ENCODE data around the gene RAB33B.
"Not testable (repeated sequence)": the region's sequence is repeated elsewhere in the genome, so short reads cannot be mapped to it uniquely, and the experiment has no call there.

The RAB33B gene

GRCh38 chr4:139465922-139466321 lies 12.0 kb downstream of the RAB33B start:
- H3K27me3 ChIP-seq (ENCODE audit: insufficient read depth, low read length, poor library complexity) = no peaks in the 10 kb centered on the region
- WGBS (ENCODE audit: extremely low coverage, insufficient coverage, low lambda C conversion rate) = no CpG with 5 or more reads among the region's 4 CpGs
- H3K9ac ChIP-seq (ENCODE audit: low read length) = no peak overlapping the region
- H3K4ac ChIP-seq (ENCODE audit: low read depth, low read length) = no peak overlapping the region
- H2BK5ac ChIP-seq (ENCODE audit: low read length) = no peak overlapping the region
- H4K8ac ChIP-seq (ENCODE audit: low read depth, low read length) = no peak overlapping the region
- no peak overlapping the region for H3K4me3 ChIP-seq (ENCODE audit: low read length)
- no peak for DNase-seq
- no peak overlapping the region for H4K5ac ChIP-seq (ENCODE audit: low read length)
- peaks cover 8% of the 10 kb centered on the region for H3K79me1 ChIP-seq (ENCODE audit: low read length)
- no peak overlapping the region for H3K56ac ChIP-seq (ENCODE audit: low read length)
- H3K18ac ChIP-seq (ENCODE audit: low read length) = no peak overlapping the region
- no peaks in the 10 kb centered on the region for H3K4me1 ChIP-seq (ENCODE audit: control insufficient read depth, low read depth, low read length)
- no peak overlapping the region for H2BK15ac ChIP-seq (replicated peaks; ENCODE audit: low read depth)
- no peak overlapping the region for H2AK5ac ChIP-seq (ENCODE audit: low read length)
- no peak overlapping the region for H2BK120ac ChIP-seq (ENCODE audit: low read depth, low read length)
- no peak overlapping the region for H3K4me2 ChIP-seq (ENCODE audit: low read length)
- H3K79me2 ChIP-seq (ENCODE audit: control insufficient read depth, insufficient read depth, low read length) = peaks cover 13% of the 10 kb centered on the region
- H3K36me3 ChIP-seq (ENCODE audit: control insufficient read depth, insufficient read depth, low read length) = no peaks in the 10 kb centered on the region
- H3K23ac ChIP-seq (ENCODE audit: low read length) = no peak overlapping the region
- no peak overlapping the region for H3K27ac ChIP-seq (ENCODE audit: low read depth, low read length)

- not testable (repeated sequence) for H4K5ac ChIP-seq (ENCODE audit: low read length); H3K56ac ChIP-seq (ENCODE audit: low read length); H3K23ac ChIP-seq (ENCODE audit: low read length); H2BK120ac ChIP-seq (ENCODE audit: low read depth, low read length); H3K4me2 ChIP-seq (ENCODE audit: low read length); H2BK15ac ChIP-seq (replicated peaks; ENCODE audit: low read depth); H3K9ac ChIP-seq (ENCODE audit: low read length); H2BK5ac ChIP-seq (ENCODE audit: low read length); H3K18ac ChIP-seq (ENCODE audit: low read length); H3K27me3 ChIP-seq (ENCODE audit: insufficient read depth, low read length, poor library complexity); H3K36me3 ChIP-seq (ENCODE audit: control insufficient read depth, insufficient read depth, low read length); DNase-seq; H3K4me3 ChIP-seq (ENCODE audit: low read length); H4K8ac ChIP-seq (ENCODE audit: low read depth, low read length); H3K27ac ChIP-seq (ENCODE audit: low read depth, low read length); H2AK5ac ChIP-seq (ENCODE audit: low read length); H3K4me1 ChIP-seq (ENCODE audit: control insufficient read depth, low read depth, low read length); H3K4ac ChIP-seq (ENCODE audit: low read depth, low read length)
- H3K79me1 ChIP-seq (ENCODE audit: low read length) = peaks cover 11% of the 10 kb centered on the region
- peaks cover 11% of the 10 kb centered on the region for H3K79me2 ChIP-seq (ENCODE audit: control insufficient read depth, insufficient read depth, low read length)
Measured at GRCh38 chr4:139468756-139469155, 14.8 kb downstream of the RAB33B start.

- Histone ChIP-seq H3K4me2 (ENCODE audit: low read length) (no peak overlapping the region), H2BK5ac (ENCODE audit: low read length) (no peak overlapping the region), H3K4me1 (ENCODE audit: control insufficient read depth, low read depth, low read length) (no peaks in the 10 kb centered on the region), H2BK15ac (replicated peaks; ENCODE audit: low read depth) (no peak overlapping the region), H3K36me3 (ENCODE audit: control insufficient read depth, insufficient read depth, low read length) (peaks cover 3% of the 10 kb centered on the region), H3K27me3 (ENCODE audit: insufficient read depth, low read length, poor library complexity) (no peaks in the 10 kb centered on the region), H2AK5ac (ENCODE audit: low read length) (no peak overlapping the region), H2BK120ac (ENCODE audit: low read depth, low read length) (no peak overlapping the region), H3K79me2 (ENCODE audit: control insufficient read depth, insufficient read depth, low read length) (peaks cover 11% of the 10 kb centered on the region), H3K18ac (ENCODE audit: low read length) (no peak overlapping the region), H3K23ac (ENCODE audit: low read length) (no peak overlapping the region), H4K5ac (ENCODE audit: low read length) (no peak overlapping the region), H3K79me1 (ENCODE audit: low read length) (peaks cover 11% of the 10 kb centered on the region), H3K4ac (ENCODE audit: low read depth, low read length) (no peak overlapping the region), H3K27ac (ENCODE audit: low read depth, low read length) (no peak overlapping the region), H3K56ac (ENCODE audit: low read length) (no peak overlapping the region), H3K4me3 (ENCODE audit: low read length) (no peak overlapping the region), H4K8ac (ENCODE audit: low read depth, low read length) (no peak overlapping the region), H3K9ac (ENCODE audit: low read length) (no peak overlapping the region)
- no CpG with 5 or more reads among the region's 2 CpGs for WGBS (ENCODE audit: extremely low coverage, insufficient coverage, low lambda C conversion rate)
- DNase-seq = no peak
Measured at GRCh38 chr4:139469216-139469615, 15.3 kb downstream of the RAB33B start.

- H3K36me3 ChIP-seq (ENCODE audit: control insufficient read depth, insufficient read depth, low read length) = peaks cover 3% of the 10 kb centered on the region
- no peak overlapping the region for H3K27ac ChIP-seq (ENCODE audit: low read depth, low read length)
- no peak overlapping the region for H2BK15ac ChIP-seq (replicated peaks; ENCODE audit: low read depth)
- no peak overlapping the region for H2AK5ac ChIP-seq (ENCODE audit: low read length)
- peaks cover 11% of the 10 kb centered on the region for H3K79me2 ChIP-seq (ENCODE audit: control insufficient read depth, insufficient read depth, low read length)
- no peak overlapping the region for H4K8ac ChIP-seq (ENCODE audit: low read depth, low read length)
- DNase-seq = no peak
- H4K5ac ChIP-seq (ENCODE audit: low read length) = no peak overlapping the region
- H3K9ac ChIP-seq (ENCODE audit: low read length) = no peak overlapping the region
- no CpG with 5 or more reads among the region's 1 CpG for WGBS (ENCODE audit: extremely low coverage, insufficient coverage, low lambda C conversion rate)
- no peaks in the 10 kb centered on the region for H3K4me1 ChIP-seq (ENCODE audit: control insufficient read depth, low read depth, low read length)
- H2BK120ac ChIP-seq (ENCODE audit: low read depth, low read length) = no peak overlapping the region
- no peak overlapping the region for H3K4me3 ChIP-seq (ENCODE audit: low read length)
- H3K18ac ChIP-seq (ENCODE audit: low read length) = no peak overlapping the region
- no peak overlapping the region for H3K4me2 ChIP-seq (ENCODE audit: low read length)
- peaks cover 11% of the 10 kb centered on the region for H3K79me1 ChIP-seq (ENCODE audit: low read length)
- no peak overlapping the region for H2BK5ac ChIP-seq (ENCODE audit: low read length)
- peak overlapping the region; percentile 24 for H3K23ac ChIP-seq (ENCODE audit: low read length)
- no peak overlapping the region for H3K56ac ChIP-seq (ENCODE audit: low read length)
- no peak overlapping the region for H3K4ac ChIP-seq (ENCODE audit: low read depth, low read length)
- no peaks in the 10 kb centered on the region for H3K27me3 ChIP-seq (ENCODE audit: insufficient read depth, low read length, poor library complexity)
Measured at GRCh38 chr4:139469869-139470268, 15.9 kb downstream of the RAB33B start.

- no peak overlapping the region for H3K56ac ChIP-seq (ENCODE audit: low read length)
- no peak overlapping the region for H3K18ac ChIP-seq (ENCODE audit: low read length)
- H2BK120ac ChIP-seq (ENCODE audit: low read depth, low read length) = no peak overlapping the region
- H3K23ac ChIP-seq (ENCODE audit: low read length) = peak overlapping the region; percentile 24
- no peak overlapping the region for H2AK5ac ChIP-seq (ENCODE audit: low read length)
- H3K36me3 ChIP-seq (ENCODE audit: control insufficient read depth, insufficient read depth, low read length) = peaks cover 3% of the 10 kb centered on the region
- no peak overlapping the region for H3K4me3 ChIP-seq (ENCODE audit: low read length)
- no peak overlapping the region for H2BK5ac ChIP-seq (ENCODE audit: low read length)
- peaks cover 11% of the 10 kb centered on the region for H3K79me2 ChIP-seq (ENCODE audit: control insufficient read depth, insufficient read depth, low read length)
- no peak for DNase-seq
- no peaks in the 10 kb centered on the region for H3K27me3 ChIP-seq (ENCODE audit: insufficient read depth, low read length, poor library complexity)
- no peak overlapping the region for H4K5ac ChIP-seq (ENCODE audit: low read length)
- no peak overlapping the region for H4K8ac ChIP-seq (ENCODE audit: low read depth, low read length)
- H3K79me1 ChIP-seq (ENCODE audit: low read length) = peaks cover 11% of the 10 kb centered on the region
- no peak overlapping the region for H2BK15ac ChIP-seq (replicated peaks; ENCODE audit: low read depth)
- no peak overlapping the region for H3K9ac ChIP-seq (ENCODE audit: low read length)
- no peak overlapping the region for H3K27ac ChIP-seq (ENCODE audit: low read depth, low read length)
- H3K4me1 ChIP-seq (ENCODE audit: control insufficient read depth, low read depth, low read length) = no peaks in the 10 kb centered on the region
- H3K4ac ChIP-seq (ENCODE audit: low read depth, low read length) = no peak overlapping the region
- H3K4me2 ChIP-seq (ENCODE audit: low read length) = no peak overlapping the region
Measured at GRCh38 chr4:139470295-139470694, 16.4 kb downstream of the RAB33B start.

- no peak overlapping the region for H3K18ac ChIP-seq (ENCODE audit: low read length)
- H2AK5ac ChIP-seq (ENCODE audit: low read length) = no peak overlapping the region
- no peak overlapping the region for H2BK15ac ChIP-seq (replicated peaks; ENCODE audit: low read depth)
- H3K4me2 ChIP-seq (ENCODE audit: low read length) = no peak overlapping the region
- H3K79me2 ChIP-seq (ENCODE audit: control insufficient read depth, insufficient read depth, low read length) = peaks cover 7% of the 10 kb centered on the region
- H3K23ac ChIP-seq (ENCODE audit: low read length) = no peak overlapping the region
- peaks cover 3% of the 10 kb centered on the region for H3K36me3 ChIP-seq (ENCODE audit: control insufficient read depth, insufficient read depth, low read length)
- no peak overlapping the region for H2BK120ac ChIP-seq (ENCODE audit: low read depth, low read length)
- DNase-seq = no peak
- WGBS (ENCODE audit: extremely low coverage, insufficient coverage, low lambda C conversion rate) = no CpG with 5 or more reads among the region's 6 CpGs
- H2BK5ac ChIP-seq (ENCODE audit: low read length) = no peak overlapping the region
- H4K8ac ChIP-seq (ENCODE audit: low read depth, low read length) = no peak overlapping the region
- H3K9ac ChIP-seq (ENCODE audit: low read length) = no peak overlapping the region
- H3K27ac ChIP-seq (ENCODE audit: low read depth, low read length) = no peak overlapping the region
- H3K79me1 ChIP-seq (ENCODE audit: low read length) = peaks cover 11% of the 10 kb centered on the region
- no peak overlapping the region for H3K56ac ChIP-seq (ENCODE audit: low read length)
- no peak overlapping the region for H4K5ac ChIP-seq (ENCODE audit: low read length)
- no peak overlapping the region for H3K4me3 ChIP-seq (ENCODE audit: low read length)
- no peaks in the 10 kb centered on the region for H3K4me1 ChIP-seq (ENCODE audit: control insufficient read depth, low read depth, low read length)
- no peaks in the 10 kb centered on the region for H3K27me3 ChIP-seq (ENCODE audit: insufficient read depth, low read length, poor library complexity)
- no peak overlapping the region for H3K4ac ChIP-seq (ENCODE audit: low read depth, low read length)
Measured at GRCh38 chr4:139470997-139471665, 17.2 kb downstream of the RAB33B start.

Data from mesendoderm (in vitro differentiated cells).